Neural cell (in vitro differentiated cells): ENCODE measurements around the gene ETNK1.

Experiments
- CTCF ChIP-seq: fragments of 450-650 bp; IDR thresholded peaks from 2 replicates; pipeline ENCODE4 v1.5.1; 2014; ENCODE audit warnings: antibody characterized with exemption, mild to moderate bottlenecking, moderate library complexity; ENCODE audit not compliant: poor library complexity, severe bottlenecking
- EP300 ChIP-seq: fragments of 450-650 bp; conservative IDR thresholded peaks from 2 replicates; pipeline ENCODE4 v1.6.1; 2014; ENCODE audit warnings: antibody characterized with exemption, mild to moderate bottlenecking, moderate library complexity; ENCODE audit not compliant: poor library complexity, severe bottlenecking
- MXI1 ChIP-seq: fragments of 450-650 bp; conservative IDR thresholded peaks from 2 replicates; pipeline ENCODE4 v1.6.1; 2014; ENCODE audit warnings: antibody characterized with exemption, mild to moderate bottlenecking; ENCODE audit not compliant: poor library complexity, severe bottlenecking
- POLR2AphosphoS5 ChIP-seq: IDR thresholded peaks from 2 replicates; pipeline ENCODE4 v1.6.1; 2012
- TAF1 ChIP-seq: IDR thresholded peaks from 2 replicates; pipeline ENCODE4 v1.6.1; 2012; ENCODE audit warnings: low read depth

GRCh38 chr12:22634883-22635282 is 9.9 kb downstream of the ETNK1 start:
- TF ChIP-seq TAF1, result no peak
- TF ChIP-seq MXI1, result no peak
- no peak for TF ChIP-seq CTCF
- no peak for TF ChIP-seq POLR2AphosphoS5
- TF ChIP-seq EP300, result no peak
